NCI-H2029 treated with DMSO at 0.1 percent for 48 hours (cell line): Measurements from ENCODE around the gene IL26.
"Not testable (repeated sequence)": the region's sequence is repeated elsewhere in the genome, so short reads cannot be mapped to it uniquely, and the experiment has no call there.

Experiments
- DNase-seq: peaks from one replicate; lab custom pipeline; 2025; lab: John Stamatoyannopoulos, UW

The IL26 gene

DNA sequence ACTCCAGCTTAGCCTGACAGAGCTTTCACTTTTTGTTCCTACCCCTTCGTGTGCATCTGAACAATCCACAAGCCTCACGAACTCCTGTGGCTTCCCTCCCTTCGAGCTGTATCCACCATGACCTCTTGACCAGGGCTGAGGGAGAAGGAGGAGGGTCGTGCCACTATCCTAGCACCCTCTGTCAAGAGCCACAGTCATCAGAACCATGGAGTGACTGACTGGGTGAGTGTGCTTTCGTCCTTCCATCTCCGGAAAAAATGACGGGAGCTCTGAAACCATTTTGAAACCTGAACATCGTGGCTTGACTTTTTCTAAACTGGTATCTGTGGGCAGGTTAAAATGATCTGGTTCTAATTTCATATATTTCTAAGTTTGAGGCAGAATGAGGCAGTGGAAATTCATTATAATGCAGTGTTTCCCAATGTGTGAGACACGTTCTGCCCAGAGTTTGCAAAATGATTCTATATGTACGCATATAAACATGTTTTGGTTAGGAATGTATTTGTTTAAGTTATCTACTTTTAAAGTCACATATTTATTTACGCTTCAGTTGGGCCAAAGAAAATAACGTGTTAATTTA, 27.0 kb downstream of the IL26 start:
- no peak for DNase-seq

DNA sequence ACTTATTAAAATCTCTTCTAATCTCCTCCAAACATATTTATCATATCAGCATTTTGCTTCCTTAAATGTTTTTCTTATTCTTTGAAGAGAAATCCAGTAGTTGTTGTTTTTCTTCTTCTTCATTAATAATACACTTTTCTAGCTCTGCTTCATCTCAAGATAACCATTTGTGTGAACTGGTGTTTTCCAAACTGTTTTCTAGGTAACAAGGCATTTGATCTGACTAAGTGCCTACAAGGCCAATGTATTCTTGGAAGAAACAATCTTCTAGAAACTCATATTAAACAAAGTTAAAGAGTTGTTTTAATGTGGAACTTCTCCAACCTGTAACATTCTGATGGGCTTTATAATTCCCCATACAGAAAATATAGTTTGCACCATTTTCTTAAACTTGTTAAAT, 35.3 kb downstream of the IL26 start:
- DNase-seq: no peak

DNA sequence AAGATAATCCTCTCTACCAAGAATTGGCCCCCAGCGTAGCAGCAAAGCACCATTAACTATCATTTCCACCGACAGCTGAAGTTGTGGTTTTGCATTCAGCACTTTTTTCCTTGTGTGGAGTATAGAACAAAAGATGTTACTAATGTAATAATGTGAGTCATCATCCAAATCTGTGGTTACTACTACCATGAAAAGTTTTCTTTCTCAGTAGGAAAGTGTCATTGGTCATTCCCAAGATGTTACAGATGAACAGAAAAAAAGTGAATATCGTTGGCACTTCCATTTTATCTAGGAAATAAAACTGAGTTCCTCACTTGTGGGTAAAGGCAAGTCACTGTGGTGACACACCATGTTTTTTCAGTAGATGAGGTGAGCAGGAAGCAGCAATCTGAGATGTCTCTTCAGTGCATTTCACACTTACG, 35.8 kb downstream of the IL26 start:
- no peak for DNase-seq

DNA sequence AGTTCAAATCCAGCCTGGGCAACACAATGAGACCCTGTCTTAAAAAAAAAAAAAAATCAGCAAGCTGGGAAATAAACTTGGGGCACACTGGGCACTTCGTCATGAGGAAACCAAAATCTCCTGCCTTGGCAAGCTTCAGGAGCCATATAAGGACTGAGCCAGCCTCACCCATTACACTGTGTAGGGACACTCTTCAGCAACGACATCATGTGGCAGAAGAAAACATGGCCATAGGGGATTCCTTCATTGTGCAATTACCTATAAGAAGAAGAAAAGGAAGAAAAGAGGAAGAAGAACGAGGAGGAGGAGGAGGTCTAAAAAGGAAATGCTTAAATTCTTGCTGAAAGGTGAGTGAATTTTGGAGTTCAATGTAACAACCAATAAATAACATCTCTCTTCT, 40.0 kb downstream of the IL26 start:
- no peak for DNase-seq

DNA sequence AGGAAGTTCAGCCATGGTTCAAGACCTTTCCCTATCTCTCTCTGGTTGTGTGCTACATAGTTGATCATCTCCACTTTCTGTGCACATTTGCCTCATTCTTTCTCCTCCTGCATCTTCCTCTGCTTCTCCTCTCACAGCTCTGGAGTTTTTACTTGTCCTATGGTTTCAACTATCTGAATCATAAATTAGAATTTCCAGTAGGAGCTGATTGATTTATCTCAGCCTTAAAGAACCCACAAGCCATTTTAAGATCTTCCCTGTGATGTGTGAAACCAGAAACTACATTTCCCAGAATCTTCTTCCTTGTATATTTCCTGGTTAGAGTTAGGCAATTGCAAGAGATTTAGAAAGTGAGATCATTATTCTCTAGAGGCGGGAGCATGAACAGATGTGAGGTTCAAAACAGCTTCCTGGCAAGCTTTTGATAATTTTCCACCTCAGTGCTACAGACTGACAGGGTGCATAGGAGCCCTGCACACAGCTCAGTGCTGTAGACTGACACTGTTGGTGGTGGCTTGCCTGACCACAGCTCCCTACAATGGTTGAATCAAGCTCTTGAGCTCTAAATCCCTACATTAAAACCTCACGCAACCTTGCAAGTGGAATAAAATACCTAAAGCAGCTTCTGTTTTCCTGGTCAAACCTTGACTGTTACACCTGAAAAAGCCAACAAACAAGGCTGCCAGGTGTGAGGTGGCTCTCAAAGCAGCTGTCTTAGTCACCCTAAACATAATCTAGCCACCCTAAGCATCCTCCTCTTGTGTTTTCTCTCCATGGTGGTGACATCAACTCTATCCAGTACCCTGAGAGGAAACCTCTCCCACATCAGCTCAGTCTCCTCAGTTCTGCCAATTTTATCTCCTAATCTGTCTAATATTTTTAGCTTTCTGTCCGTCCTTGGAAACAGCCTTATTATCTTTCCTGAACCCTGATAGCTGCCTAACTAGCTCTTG, 44.5 kb downstream of the IL26 start:
- peak; percentile 4 for DNase-seq

DNA sequence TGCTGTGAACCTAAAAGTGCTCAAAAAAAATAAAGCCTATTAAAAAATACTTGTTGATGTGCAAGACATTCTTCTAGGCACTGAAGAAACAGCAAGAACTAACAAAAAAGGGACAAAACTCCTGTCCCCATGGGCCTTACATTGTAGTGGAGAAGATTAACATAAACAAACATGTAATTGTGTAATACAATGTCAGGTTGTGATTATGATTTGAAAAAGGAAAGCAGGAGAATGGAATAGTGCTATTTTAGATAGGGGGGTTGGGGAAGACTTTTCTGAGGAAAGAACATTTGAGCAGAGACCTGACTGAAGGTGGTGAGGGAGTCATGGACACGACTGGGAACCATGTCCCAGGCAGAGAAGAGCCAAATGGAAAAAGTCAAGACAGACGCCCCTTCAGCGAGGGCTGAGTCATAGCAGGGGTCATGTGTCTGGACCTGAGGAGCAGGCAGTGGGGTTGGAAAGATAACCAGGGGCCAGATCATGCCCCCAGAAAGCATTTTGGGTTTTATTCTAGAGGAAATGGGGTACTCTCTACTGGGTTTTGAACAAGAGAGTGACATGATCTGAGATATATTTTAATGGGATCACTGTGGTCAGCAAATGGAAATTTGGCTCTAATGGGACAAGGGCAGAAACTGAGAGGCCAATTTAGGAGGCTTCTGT, 46.7 kb downstream of the IL26 start:
- DNase-seq: no peak

DNA sequence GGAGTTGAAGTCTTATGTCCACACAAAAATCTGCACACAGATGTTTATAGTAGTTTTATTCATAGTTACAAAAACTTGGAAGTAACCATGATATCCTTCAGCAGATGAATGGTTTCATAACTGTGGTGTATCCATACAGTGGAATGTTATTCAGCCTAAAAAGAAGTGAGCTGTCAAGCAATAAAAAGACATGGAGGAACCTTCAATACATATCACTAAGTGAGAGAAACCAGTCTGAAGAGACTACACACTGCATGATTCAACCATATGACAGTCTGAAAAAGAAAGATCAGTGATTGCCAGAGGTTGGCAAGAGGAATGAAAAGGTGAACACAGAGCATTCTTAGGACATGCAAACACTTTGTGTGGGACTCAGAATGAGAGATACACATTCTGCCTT, 47.4 kb downstream of the IL26 start:
- DNase-seq: no peak

DNA sequence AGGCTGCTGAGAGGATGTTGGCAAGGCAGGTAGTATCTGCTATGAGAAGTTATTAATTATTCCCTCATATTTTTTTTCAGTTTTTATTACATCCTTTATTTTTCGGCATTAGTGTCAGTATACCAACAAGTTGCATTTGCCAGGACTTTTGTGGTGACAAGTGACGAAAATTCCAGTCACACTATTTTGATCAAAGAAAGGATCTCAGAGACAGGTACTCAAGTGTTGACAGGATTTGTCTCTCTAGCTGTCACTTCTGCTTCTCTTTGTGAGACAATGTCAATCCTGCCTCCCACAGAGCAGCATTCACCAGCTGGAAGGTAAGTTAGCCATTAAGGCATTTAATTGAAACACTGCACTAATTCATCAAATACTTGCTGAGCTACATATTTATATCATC, 48.0 kb downstream of the IL26 start:
- no peak for DNase-seq

DNA sequence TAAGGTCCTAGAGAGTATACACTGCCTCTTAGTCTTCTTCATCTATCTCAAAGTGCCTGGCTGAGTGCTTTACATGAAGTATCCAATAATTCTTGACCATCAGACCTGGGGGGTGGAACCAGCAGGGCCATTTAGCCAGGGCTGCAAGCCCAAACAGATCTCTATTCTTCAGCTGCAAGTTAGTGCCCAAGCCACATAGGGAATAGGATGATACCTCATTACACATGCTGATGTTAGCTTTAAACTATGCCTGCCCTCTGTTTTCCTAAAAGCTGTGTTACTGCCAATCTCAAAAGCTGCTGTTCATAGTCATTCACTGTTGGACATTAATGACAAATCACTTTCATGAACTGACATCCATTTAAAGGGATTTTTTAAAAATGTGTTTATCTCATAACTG, 49.4 kb downstream of the IL26 start:
- no peak for DNase-seq

DNA sequence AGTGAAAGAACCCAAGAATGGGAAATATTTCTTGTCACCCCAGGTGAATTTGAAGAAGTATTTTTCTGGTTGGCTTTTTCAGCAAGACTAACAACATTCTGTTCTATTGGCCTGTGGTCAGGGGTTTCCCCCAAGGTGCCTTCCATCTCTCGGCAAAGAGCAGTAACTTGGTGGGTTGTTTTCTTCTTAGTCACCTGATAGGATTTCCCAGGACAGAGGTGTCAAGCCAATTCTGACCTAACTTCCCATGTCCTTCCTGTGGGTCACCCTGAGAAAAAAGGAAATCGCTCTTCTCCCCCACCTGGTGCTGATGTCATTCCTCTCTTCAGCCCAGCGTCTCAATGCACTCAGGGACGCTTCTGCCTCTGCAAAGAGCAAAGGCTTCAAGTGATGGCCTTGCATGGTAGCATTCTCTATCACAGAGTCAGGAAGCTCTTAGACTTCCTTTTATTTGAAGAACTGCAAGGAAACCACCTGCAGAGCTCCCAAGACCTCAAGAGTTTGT, 50.0 kb downstream of the IL26 start:
- DNase-seq: no peak

DNA sequence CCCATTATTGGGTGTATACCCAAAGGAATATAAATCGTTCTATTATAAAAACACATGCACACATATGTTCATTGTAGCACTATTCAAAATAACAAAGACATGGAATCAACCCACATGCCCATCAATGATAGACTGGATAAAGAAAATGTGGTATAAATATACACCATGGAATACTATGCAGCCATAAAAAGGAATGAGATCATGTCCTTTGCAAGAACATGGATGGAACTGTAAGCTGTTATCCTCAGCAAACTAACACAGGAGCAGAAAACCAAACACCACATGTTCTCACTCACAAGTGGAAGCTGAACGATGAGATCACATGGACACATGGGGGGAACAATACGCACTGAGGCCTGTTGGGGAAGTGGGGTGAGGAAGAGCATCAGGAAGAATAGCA, 50.8 kb downstream of the IL26 start:
- DNase-seq: not testable (repeated sequence)

DNA sequence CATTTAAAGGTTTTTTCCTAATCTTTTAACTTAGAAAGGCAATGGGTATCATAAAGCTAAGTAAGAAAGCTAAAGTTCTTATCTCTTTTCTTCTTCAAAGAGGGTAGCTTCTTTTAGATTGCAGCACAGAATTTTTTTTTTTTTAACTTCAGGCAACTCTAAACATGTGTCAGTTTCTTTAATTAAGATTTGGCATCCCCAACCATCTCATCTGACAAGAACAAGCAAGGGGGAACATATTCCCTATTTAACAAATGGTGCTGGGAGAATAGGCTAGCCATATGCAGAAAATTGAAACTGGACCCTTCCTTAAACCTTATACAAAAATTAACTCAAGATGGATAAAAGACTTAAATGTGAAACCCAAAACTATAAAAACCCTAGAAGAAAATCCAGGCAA, 51.8 kb downstream of the IL26 start:
- DNase-seq: no peak

DNA sequence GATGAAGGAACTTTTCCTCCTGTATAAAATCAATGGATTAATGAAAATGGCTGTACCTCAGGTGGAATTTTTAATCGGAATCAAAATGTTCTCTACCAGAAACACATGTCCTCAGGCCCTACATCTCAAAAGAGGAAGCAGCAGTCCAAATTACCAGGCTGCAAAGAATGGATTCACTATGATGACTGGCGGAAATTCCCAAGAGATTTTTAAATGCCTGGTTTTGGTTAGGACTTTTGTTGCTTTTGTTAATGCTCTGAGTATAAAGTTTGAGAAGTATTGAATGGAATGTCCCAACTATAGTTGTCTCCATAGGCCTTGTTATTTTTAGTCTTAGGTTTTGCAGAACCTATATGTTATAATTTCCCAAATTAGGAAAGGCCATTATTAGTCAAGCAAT, 54.9 kb downstream of the IL26 start:
- no peak for DNase-seq

DNA sequence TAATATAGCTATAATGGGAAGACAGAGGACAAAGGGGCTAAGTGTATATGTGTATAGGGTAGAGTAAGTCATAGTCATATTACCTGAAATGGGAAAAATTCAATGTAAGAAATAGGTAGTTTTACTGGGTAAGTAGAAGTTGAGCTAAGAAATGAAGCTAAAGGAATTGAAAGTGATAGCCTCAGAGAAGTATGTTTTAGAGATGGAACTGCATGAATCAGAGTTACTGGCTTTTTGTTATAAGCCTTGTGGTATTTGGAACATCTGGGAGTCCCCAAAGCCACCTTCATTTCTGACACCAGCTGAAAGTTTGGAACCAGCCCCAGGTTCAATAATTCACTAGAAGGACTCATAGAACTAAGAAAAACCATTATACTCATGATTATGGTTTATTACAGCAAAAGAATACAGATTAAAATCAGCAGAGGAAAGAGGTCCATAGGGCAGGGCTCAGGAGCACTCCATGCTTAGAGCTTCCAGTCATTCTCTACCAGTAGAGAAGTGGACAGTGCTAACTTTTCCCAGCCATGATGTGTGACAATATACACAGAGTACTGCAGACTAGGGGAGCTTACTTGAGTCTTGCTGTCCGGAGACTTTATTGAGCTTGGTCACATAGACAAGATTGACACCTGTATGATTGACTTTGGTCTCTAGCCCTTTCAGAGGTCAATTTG, 56.3 kb downstream of the IL26 start:
- no peak for DNase-seq

DNA sequence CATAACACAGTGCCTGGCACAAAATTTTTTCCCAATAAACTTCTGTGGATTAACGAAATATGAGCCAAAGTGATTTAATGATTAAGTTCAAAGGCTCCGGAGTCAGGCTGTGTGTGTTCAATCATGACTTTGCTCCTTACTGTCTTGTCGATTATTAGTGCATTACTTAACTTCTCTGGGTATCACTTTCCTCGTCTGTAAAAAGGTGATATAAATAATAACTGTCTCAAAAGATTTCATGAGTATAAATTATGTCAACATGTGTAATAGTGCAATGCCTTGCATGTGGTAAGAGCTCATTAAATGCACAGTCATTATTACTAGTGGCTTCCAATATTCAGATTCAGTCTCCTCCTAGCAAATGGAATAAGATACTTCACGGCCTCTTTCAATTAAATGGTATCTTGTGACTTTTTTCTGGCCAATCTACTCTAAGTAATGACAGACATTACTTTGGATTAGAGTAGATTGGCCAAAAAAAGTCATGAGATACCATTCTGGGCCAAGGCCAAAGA, 59.2 kb downstream of the IL26 start:
- DNase-seq: no peak

DNA sequence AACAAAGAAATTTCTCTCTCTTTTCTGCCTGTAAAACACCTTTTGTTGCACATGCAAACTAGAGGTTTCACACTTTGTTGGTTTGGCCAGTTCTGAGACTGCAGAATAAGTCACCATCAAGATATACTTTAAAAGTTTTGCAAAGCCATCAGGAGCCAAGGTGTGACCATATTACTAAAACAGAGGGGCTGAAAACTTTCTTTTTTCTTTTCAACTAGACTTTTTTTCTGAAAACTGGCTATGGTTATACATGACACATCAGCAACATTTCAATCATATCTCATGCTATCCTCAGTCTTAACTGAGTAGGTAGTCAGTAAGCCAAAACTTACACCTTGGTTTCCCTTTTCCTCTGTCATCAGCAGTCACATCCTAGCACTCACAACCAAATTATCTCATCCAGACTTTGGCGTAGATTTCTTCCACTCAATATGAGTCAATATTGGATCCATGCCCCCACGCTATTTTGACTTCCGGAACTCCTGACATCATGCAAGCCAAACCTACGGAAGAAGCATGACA, 62.0 kb downstream of the IL26 start:
- DNase-seq: no peak

DNA sequence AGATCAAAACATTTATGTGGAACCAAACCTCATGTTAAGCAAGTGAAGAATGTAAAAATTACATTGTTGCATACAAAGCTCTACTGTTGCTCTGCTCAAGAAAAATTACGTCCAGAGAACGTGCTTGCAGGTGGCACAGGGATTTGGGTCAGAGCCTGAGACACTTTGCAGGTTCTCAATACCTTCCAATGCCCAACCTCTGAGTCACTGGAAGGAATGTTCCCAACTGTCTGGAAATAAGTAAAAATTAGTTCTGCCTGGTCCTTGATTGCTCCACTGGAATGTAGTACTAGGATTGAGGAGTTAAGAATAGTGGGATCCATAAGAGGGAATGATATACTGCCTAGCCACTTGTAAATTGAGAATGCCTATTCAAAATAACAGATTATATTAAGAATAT, 63.2 kb downstream of the IL26 start:
- DNase-seq: no peak

DNA sequence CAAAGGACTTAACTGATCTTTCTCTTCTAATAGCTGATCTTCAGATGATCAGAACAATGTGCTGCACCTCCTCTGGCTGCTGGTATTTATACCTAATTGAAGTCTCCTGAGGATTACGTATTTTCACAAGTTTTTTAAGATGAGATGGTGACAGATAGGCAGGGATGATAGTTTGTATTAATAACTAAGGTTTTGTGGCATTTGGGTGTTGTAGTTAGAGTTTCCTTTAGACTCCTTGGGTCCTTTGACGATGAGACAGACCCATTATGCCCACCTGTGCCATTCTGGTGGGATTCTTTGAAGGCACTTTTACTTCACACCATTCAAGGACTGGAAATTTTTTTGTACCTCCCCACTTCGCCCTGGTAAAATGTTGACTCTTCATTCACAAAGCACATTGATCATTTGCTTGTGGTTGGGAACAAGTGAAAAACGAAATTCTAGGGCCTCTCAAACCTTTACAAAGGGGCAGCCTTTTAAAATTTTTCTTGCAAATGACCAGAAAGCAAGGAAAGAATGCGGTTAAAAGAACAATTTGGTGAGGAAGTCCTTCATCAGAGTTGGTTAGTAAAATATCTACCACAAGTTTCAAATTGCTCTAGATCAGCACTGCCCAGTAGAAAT, 65.8 kb downstream of the IL26 start, which contains the start of gene IFNG:
Gene IFNG (minus strand): TSS at position 60 of the 624 bp plus-strand sequence. CDS start 125 bp downstream, outside the sequence.
- no peak for DNase-seq

DNA sequence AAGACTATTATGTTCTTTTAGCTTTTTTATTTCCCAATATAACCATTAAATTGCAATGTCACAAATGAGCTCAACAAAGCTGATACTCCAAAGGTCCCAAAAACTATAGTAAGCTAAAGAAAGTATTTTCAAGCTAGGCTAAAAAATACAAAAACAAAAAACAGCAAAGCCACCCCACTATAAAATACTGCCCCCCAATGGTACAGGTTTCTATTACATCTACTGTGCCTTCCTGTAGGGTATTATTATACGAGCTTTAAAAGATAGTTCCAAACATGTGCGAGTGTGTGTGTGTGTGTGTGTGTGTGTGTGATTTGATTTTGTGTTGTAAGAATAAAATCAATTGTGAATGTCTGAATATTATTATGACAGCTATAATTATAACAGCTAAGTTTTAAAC, 67.2 kb downstream of the IL26 start:
- peak; percentile 2 for DNase-seq

DNA sequence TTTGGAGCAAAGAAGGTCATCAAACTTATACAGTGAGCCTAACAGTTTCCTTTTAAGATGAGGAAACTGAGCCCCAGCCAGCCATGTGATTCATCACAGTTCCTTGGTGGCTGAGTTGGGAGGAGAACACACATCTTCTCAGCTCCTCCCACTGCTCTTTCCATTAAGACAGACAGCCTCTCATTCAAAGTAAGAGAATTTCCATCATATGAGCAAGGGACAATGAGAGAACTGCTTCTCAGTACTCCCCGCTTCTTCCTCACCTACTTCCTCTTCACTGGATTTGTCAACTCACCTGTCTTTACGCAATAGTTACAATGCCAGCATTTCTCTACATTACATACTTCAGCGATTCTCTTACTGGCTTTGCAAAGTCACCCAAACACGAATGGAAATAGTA, 68.2 kb downstream of the IL26 start:
- DNase-seq: no peak

DNA sequence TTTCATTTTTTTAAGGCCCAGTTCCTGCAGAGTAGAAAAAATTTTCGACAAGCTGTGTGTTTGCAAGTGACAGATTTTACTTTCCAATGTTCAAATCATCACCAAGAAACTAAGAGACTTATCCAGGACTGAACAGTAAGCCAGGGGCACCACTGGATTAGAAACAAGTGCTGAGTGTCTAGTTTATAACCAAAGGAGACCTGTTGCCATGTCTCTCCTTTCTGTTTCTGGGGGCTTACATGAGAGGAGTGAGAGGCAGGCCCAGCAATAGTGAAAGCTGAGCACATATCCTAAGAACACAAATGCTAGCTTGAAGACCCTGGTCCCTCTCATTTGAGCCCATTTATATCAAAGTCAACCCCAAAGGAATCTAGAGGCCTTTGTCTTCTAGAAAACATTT, 69.0 kb downstream of the IL26 start:
- DNase-seq: no peak
